H7 (cell line): ENCODE results near the gene ACSL4. TPM values are rescaled to one million over a fixed set of nuclear protein-coding genes. Genes with fewer than 3 reads are reported as not detected.

Experiments used
- DNase-seq: peaks from one replicate; pipeline ENCODE4 v3.0.0; 2012
- H3K27me3 ChIP-seq: 2 replicates; pipeline ENCODE4 v1.6.0; 2011; ENCODE audit warnings: mild to moderate bottlenecking, low read length; ENCODE audit not compliant: control insufficient read depth, insufficient read depth
- H3K36me3 ChIP-seq: replicated peaks from 2 replicates; pipeline ENCODE4 v1.5.1; 2011; ENCODE audit warnings: low read length; ENCODE audit not compliant: control insufficient read depth, insufficient read depth
- H3K4me3 ChIP-seq: 2 replicates; pipeline ENCODE4 v1.5.1; 2011; ENCODE audit warnings: low read depth, mild to moderate bottlenecking, control low read depth, low read length, moderate library complexity; ENCODE audit not compliant: insufficient read depth
- total RNA-seq: library from RNA; depleted of rRNA; stranded (reverse); fragments of >200 nt; shearing (Covaris generic); gene quantifications from 2 replicates; pipeline ENCODE4 v1.2.3, GENCODE V29; 2014

The ACSL4 gene
- total RNA-seq, 1 experiment from 2014 or later, result 76.2 TPM

GRCh38 chrX:109709129-109709631 is 23.9 kb downstream of the ACSL4 start:
- no peaks in the 10 kb centered on the region for H3K27me3 ChIP-seq

GRCh38 chrX:109707720-109708119 is 25.3 kb downstream of the ACSL4 start:
- Histone ChIP-seq H3K36me3 (no peaks in the 10 kb centered on the region), H3K4me3 (no peak overlapping the region), H3K27me3 (no peaks in the 10 kb centered on the region)
- no peak for DNase-seq

More at GRCh38 chrX:109709129-109709631, 23.9 kb downstream of the ACSL4 start:
- no peak for DNase-seq
- no peak overlapping the region for H3K4me3 ChIP-seq
- H3K36me3 ChIP-seq, result no peaks in the 10 kb centered on the region

DNA sequence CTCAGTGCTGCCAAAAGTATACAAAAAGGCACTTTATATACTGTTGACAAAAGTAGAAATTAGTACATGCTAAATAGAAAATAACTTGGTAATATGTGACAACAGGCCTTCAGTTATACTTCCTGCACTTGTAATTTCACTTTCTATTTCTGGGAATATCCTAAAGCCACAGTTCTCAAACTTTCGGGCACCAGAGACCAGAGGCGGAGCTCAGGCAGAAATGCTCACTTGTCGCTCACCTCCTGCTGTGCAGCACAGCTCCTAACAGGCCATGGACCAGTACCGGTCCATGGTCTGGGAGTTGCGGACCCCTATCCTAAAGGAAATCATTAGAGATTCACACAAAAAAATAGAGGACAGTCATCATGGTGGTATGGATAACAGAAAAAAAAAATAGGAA is 25.7 kb downstream of the ACSL4 start:
- Histone ChIP-seq H3K36me3 (no peaks in the 10 kb centered on the region), H3K4me3 (no peak overlapping the region), H3K27me3 (no peaks in the 10 kb centered on the region)
- no peak for DNase-seq

DNA sequence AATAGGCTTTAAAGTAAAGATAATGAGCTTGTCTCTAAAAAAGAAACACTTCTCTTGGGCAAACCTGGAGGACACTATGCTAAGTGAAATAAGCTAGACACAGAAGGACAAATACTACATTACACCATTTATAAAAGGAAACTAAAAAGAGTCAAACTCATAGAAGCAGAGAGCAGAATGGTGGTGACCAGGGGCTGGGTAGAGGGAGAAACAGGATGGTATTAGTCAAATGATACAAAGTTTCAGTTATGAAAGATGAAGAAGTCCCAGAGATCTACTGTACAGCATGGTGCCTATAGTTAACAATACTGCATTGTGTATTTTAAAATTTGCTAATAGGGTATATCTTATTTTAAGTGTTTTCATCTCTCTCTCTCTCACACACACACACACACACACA is 28.5 kb downstream of the ACSL4 start:
- DNase-seq, result no peak
- H3K4me3 ChIP-seq, result no peak overlapping the region
- H3K36me3 ChIP-seq, result no peaks in the 10 kb centered on the region
- no peaks in the 10 kb centered on the region for H3K27me3 ChIP-seq

- Histone ChIP-seq H3K36me3 (no peaks in the 10 kb centered on the region), H3K4me3 (no peak overlapping the region), H3K27me3 (no peaks in the 10 kb centered on the region)
- DNase-seq, result no peak
Measured at GRCh38 chrX:109697855-109698254, 35.2 kb downstream of the ACSL4 start.

DNA sequence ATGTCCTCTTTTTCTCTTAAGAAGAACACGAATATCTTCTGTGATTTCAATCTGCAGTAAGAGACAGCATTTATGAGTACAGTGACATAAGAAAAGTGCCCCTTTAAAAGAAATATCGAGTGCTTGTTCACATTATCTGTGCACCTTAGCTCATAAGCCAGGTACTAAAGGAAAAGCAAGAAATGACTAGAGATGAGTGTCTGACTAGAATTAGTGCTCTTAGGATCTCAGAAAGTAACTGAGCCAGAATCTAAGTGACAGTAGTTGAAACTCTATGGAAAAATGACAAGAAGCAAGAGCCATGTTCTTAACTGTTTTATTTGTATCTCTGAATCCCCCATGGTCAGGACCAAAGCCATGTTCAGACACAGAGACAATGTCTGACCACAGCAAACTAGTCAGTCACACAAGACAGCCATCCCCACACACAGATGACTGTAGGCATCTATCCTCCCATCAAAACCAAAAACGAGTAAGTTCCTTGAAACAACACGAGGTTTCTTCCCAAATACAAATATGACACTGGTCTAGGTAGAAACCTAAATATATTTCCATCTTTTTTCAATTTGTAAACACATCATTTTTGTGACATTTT is 36.8 kb downstream of the ACSL4 start:
- DNase-seq, result no peak
- H3K27me3 ChIP-seq, result no peaks in the 10 kb centered on the region
- H3K36me3 ChIP-seq, result no peaks in the 10 kb centered on the region
- H3K4me3 ChIP-seq, result no peak overlapping the region

DNA sequence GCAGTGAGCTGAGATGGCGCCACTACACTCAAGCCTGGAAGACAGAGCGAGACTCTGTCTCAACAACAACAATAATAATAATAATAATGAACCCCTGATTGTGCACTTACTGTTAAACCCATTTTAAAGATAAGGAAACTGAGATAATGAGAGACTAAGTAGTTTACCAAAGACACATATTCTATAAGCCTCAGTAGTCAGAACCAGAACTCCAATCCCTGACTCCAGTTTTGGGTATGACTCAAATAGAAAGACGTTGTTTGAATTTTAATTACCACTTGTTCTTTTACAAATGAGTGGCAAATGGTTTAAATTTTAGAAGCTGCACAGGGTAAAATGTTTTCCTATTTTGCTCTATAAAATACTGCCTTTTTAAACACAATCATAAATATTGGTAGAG is 37.4 kb downstream of the ACSL4 start:
- DNase-seq, result no peak
- no peaks in the 10 kb centered on the region for H3K27me3 ChIP-seq
- H3K36me3 ChIP-seq, result no peaks in the 10 kb centered on the region
- H3K4me3 ChIP-seq, result no peak overlapping the region

DNA sequence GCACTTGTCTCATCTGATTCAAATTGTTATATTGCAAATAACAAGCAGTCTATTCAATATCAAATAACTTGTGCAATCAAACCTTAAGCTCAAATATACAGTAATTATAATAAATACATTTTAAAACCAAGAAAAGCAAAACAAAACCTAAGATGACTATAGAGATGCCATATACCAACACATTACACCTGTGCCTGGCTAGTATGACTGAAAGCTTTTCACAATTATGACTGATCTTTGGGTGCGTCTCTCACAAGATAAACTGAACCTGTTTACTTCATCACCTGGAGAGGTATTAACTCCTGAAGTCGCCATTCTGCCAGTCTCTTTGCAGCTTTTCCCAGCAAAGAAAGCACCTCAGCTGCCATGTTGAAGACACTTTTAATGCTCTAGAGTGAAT is 41.3 kb downstream of the ACSL4 start:
- Histone ChIP-seq H3K36me3 (no peaks in the 10 kb centered on the region), H3K4me3 (no peak overlapping the region), H3K27me3 (no peaks in the 10 kb centered on the region)
- no peak for DNase-seq

GRCh38 chrX:109691277-109691676 is 41.8 kb downstream of the ACSL4 start:
- H3K4me3 ChIP-seq, result no peak overlapping the region
- DNase-seq, result no peak
- no peaks in the 10 kb centered on the region for H3K36me3 ChIP-seq
- no peaks in the 10 kb centered on the region for H3K27me3 ChIP-seq

DNA sequence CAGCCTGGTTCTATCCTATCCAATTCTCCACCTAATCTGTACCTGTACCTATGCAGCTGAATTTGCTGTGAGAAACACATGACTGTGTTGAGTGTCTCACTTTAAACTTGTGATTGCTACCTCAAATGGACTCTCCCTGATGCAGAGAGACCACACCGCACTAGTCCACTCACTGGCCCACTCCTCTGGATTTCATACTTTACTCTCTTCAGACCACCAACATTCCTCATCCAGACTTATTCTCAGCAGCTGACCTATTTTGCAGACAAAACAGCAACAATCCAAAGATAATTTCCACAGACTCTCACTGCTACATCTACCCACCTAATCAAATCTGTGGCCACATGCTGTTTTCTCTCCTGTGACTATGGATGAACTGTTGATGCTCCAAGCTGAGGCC is 45.2 kb downstream of the ACSL4 start:
- H3K36me3 ChIP-seq, result no peaks in the 10 kb centered on the region
- no peak for DNase-seq
- no peaks in the 10 kb centered on the region for H3K27me3 ChIP-seq

DNA sequence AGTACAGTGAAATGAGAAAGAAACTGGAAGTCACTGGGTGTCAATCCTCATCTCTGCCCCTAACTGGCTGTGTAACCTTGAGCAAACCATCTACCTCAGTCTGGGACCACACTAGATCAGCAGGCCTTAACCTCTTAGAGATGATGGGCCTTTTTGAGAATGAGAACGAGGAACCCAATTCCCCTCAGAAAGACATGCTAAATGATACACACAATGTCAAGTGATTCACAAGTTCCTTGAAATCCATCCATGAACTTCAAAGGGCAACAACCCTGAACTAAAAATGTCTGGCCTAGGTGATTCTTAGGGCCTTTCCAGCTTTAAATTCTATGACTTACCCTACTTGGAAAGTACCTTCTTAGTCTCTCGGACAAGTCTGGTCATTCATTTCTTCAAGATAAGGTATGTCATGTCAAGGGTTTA is 47.4 kb downstream of the ACSL4 start:
- no peak for DNase-seq
- H3K4me3 ChIP-seq, result no peak overlapping the region
- no peaks in the 10 kb centered on the region for H3K36me3 ChIP-seq
- no peaks in the 10 kb centered on the region for H3K27me3 ChIP-seq

More for the DNA sequence above, 45.2 kb downstream of the ACSL4 start:
- H3K4me3 ChIP-seq, result no peak overlapping the region

- Histone ChIP-seq H3K4me3 (no peak overlapping the region), H3K36me3 (0 out of 2 replicates have a peak, but pooled peaks cover 1% of the 10 kb centered on the region), H3K27me3 (no peaks in the 10 kb centered on the region)
- DNase-seq, result no peak
Measured at GRCh38 chrX:109684136-109684535, 48.9 kb downstream of the ACSL4 start.

DNA sequence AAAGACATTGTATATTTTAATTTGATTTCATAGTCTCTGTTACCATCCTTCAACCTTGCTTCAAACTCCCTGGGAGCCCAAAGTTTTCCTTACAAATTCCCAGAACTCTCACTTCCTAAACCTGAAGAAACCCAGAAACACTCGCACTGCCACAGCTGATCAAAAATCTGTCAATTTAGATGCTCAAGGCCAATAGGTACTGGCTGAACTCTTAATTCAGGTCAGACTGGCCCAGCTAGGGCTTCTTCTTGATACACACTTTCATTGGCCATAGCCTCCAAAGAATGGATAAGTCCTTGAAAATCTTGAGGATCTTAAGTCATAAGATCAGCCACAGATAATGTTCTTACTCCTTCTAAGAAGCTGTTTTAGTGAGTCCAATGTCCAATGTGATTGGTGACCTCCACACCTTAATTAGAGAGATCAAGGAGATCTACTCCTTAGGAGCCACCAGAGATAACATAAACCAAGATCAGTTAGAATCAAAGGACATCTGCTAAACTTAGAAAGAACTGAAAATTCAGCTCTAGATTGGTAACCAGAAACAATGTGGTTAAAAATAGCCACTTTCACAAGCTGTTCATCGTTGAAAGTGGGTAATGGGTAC is 51.5 kb downstream of the ACSL4 start:
- Histone ChIP-seq H3K36me3 (0 out of 2 replicates have a peak, but pooled peaks cover 1% of the 10 kb centered on the region), H3K4me3 (no peak overlapping the region), H3K27me3 (no peaks in the 10 kb centered on the region)
- no peak for DNase-seq

DNA sequence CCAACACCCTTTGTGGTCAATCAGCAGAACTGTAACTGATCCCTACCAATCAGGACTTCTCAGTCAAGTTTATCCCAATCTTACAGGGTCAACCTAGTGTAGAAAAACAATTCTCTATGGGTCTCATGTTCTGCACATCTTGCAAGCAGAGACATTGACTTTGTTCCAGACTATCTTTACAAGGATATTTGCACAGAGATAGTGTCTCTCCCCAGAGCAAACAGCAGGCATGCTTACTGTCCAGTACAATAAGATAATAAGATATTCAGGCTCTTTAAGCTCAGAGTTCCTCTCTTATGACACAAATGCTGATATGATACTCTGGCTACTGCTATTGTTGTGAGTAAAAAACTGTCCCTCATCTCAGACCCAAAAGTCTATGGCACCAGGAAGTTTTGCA is 53.2 kb downstream of the ACSL4 start:
- Histone ChIP-seq H3K4me3 (no peak overlapping the region), H3K36me3 (peaks cover 3% of the 10 kb centered on the region; the same call in 1 of the 2 replicates), H3K27me3 (no peaks in the 10 kb centered on the region)
- no peak for DNase-seq

GRCh38 chrX:109672239-109672638 is 60.8 kb downstream of the ACSL4 start:
- no peaks in the 10 kb centered on the region for H3K27me3 ChIP-seq
- no peak for DNase-seq

More at GRCh38 chrX:109672239-109672638, 60.8 kb downstream of the ACSL4 start:
- peaks cover 3% of the 10 kb centered on the region for H3K36me3 ChIP-seq
- H3K4me3 ChIP-seq, result no peak overlapping the region
